Stimulated activated naive CD8-positive, alpha-beta T cell treated with anti-CD3 and anti-CD28 coated beads, Interleukin-15, Interleukin-2, amounts not matched to agents 100 ng/mL and 50 ng/mL, for 24 hours (primary cell): ENCODE measurements around the gene OR4Q2.
"Not testable (repeated sequence)": the region's sequence is repeated elsewhere in the genome, so short reads cannot be mapped to it uniquely, and the experiment has no call there.

ENCODE experiments used
- H3K27ac Mint-ChIP-seq: one replicate; pipeline ENCODE4 v1.8.0; 2021; ENCODE audit warnings: mild to moderate bottlenecking, mixed read lengths
- H3K27me3 Mint-ChIP-seq: one replicate; pipeline ENCODE4 v1.8.0; 2021; ENCODE audit warnings: mixed read lengths
- H3K36me3 Mint-ChIP-seq: one replicate; pipeline ENCODE4 v1.8.0; 2021; ENCODE audit warnings: low read depth, mixed read lengths
- H3K4me1 Mint-ChIP-seq: one replicate; pipeline ENCODE4 v1.8.0; 2021; ENCODE audit warnings: low read depth, mixed read lengths
- H3K4me3 Mint-ChIP-seq: one replicate; pipeline ENCODE4 v1.8.0; 2021; ENCODE audit warnings: mild to moderate bottlenecking, mixed read lengths
- H3K9me3 Mint-ChIP-seq: one replicate; pipeline ENCODE4 v1.8.0; 2021; ENCODE audit warnings: mixed read lengths

The OR4Q2 gene

DNA sequence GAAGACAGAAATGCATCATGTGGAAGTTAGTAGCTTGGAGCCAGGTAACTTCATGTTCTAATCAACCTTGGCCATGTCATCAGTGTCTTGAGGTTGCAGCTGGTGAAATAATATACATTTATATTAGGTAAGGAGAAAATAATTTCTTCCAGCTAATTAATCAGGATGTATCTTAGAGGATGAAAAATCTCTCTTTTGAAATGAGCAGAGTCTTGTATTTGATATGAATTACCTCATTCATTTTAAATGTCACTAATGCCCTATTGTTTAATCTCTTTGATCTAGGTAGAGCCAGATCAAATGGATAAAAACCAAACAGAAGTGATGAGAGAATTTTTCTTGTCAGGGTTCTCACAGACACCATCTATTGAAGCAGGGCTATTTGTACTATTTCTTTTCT, at the start of gene OR4Q2:
Gene OR4Q2, plus strand, starts transcription at position 301 of the 400 bp plus-strand sequence.
- Mint-ChIP-seq H3K27me3 (no peaks in the 10 kb centered on the region), H3K27ac (no peak within 1 kb of the TSS), H3K4me1 (no peaks in the 10 kb centered on the region), H3K4me3 (no peak within 1 kb of the TSS), H3K9me3 (peaks cover 3% of the 10 kb centered on the region), H3K36me3 (no peaks in the 10 kb centered on the region)

GRCh38 chr14:19969735-19970134, 32.2 kb upstream of the OR4Q2 start:
- not testable (repeated sequence) for H3K36me3 Mint-ChIP-seq, H3K27ac Mint-ChIP-seq, H3K27me3 Mint-ChIP-seq, H3K4me1 Mint-ChIP-seq, H3K4me3 Mint-ChIP-seq, H3K9me3 Mint-ChIP-seq

DNA sequence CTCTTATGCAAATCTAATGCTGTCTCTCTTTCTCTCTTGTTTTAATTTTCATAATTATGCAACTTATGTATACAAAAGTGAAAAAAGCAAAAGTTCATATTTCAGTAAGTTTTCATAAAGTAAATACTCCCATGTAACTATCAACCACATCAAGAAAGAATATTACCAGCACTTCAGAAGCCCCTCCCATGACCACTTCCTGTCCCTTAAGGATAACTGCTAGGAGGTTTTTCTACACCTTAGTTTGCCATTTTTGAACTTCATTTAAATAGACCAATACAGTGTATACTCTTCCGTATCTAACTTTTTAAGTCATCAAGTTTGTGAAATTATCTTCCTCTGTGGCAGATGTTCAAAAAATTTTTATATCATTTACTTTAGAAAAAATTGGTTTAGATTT, 27.1 kb upstream of the OR4Q2 start:
- H3K27me3 Mint-ChIP-seq: no peaks in the 10 kb centered on the region
- H3K4me3 Mint-ChIP-seq: no peak overlapping the region
- H3K4me1 Mint-ChIP-seq: peaks cover 21% of the 10 kb centered on the region
- H3K9me3 Mint-ChIP-seq: peaks cover 7% of the 10 kb centered on the region
- H3K27ac Mint-ChIP-seq: no peak overlapping the region
- no peaks in the 10 kb centered on the region for H3K36me3 Mint-ChIP-seq

DNA sequence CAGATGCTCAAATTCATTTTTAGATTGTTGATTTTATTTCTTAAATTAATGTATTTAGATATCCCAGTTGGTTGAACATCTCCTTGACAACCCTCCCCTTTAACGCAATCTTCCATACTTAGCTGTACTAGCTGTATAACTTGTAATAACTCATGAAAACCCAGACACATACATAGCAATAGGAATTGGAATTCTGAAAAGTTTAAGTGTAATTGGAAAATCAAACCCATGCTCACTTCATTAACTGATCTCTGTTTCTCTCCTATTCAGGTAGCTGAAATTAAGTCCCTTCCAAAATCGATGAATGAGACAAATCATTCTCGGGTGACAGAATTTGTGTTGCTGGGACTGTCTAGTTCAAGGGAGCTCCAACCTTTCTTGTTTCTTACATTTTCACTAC, 26.7 kb upstream of the OR4Q2 start, which contains the start of gene OR4K15:
Gene OR4K15, plus strand, starts transcription at position 301 of the 400 bp plus-strand sequence. Its CDS starts 0 bp downstream, at position 301.
- no peaks in the 10 kb centered on the region for H3K36me3 Mint-ChIP-seq
- H3K9me3 Mint-ChIP-seq: peaks cover 7% of the 10 kb centered on the region
- no peaks in the 10 kb centered on the region for H3K27me3 Mint-ChIP-seq
- H3K4me3 Mint-ChIP-seq: no peak within 1 kb of the TSS
- H3K4me1 Mint-ChIP-seq: peaks cover 21% of the 10 kb centered on the region
- peak within 1 kb of the TSS; percentile 64 for H3K27ac Mint-ChIP-seq

- Mint-ChIP-seq H3K27ac (no peak overlapping the region), H3K4me3 (no peak overlapping the region), H3K9me3 (peaks cover 8% of the 10 kb centered on the region), H3K36me3 (no peaks in the 10 kb centered on the region), H3K4me1 (no peaks in the 10 kb centered on the region), H3K27me3 (no peaks in the 10 kb centered on the region)
Measured at GRCh38 chr14:19993438-19993837, 8.5 kb upstream of the OR4Q2 start.

DNA sequence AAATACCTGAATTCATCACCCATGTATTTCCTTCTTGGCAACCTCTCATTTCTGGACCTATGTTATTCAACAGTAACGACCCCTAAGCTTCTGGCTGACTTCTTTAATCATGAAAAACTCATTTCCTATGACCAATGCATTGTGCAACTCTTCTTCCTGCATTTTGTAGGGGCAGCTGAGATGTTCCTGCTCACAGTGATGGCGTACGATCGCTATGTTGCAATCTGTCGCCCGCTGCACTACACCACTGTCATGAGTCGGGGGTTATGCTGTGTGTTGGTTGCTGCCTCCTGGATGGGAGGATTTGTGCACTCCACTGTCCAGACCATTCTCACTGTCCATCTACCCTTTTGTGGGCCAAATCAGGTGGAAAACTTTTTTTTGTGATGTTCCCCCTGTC, 356 bp downstream of the OR4Q2 start:
- Mint-ChIP-seq H3K4me1 (no peaks in the 10 kb centered on the region), H3K27ac (no peak overlapping the region), H3K27me3 (no peaks in the 10 kb centered on the region), H3K9me3 (peaks cover 3% of the 10 kb centered on the region), H3K36me3 (no peaks in the 10 kb centered on the region), H3K4me3 (no peak overlapping the region)

- no peak overlapping the region for H3K27ac Mint-ChIP-seq
- H3K4me3 Mint-ChIP-seq: no peak overlapping the region
- H3K27me3 Mint-ChIP-seq: no peaks in the 10 kb centered on the region
- H3K4me1 Mint-ChIP-seq: no peaks in the 10 kb centered on the region
- H3K36me3 Mint-ChIP-seq: no peaks in the 10 kb centered on the region
- peaks cover 15% of the 10 kb centered on the region for H3K9me3 Mint-ChIP-seq
Measured at GRCh38 chr14:20008156-20008555, 6.2 kb downstream of the OR4Q2 start.

- no peaks in the 10 kb centered on the region for H3K4me1 Mint-ChIP-seq
- no peaks in the 10 kb centered on the region for H3K27me3 Mint-ChIP-seq
- H3K36me3 Mint-ChIP-seq: no peaks in the 10 kb centered on the region
- H3K4me3 Mint-ChIP-seq: no peak within 1 kb of the TSS
- H3K9me3 Mint-ChIP-seq: peaks cover under 1% of the 10 kb centered on the region
- no peak within 1 kb of the TSS for H3K27ac Mint-ChIP-seq
Measured at GRCh38 chr14:20019257-20019865, 17.4 kb downstream of the OR4Q2 start, which contains the start of gene OR4K14. OR4K14 (minus strand) TSS chr14:20019307; CDS start chr14:20015193, 4,114 bp downstream.

GRCh38 chr14:20031058-20031457, 29.1 kb downstream of the OR4Q2 start:
- Mint-ChIP-seq H3K36me3 (no peaks in the 10 kb centered on the region), H3K9me3 (no peaks in the 10 kb centered on the region), H3K4me3 (no peak overlapping the region), H3K27ac (no peak overlapping the region), H3K27me3 (no peaks in the 10 kb centered on the region), H3K4me1 (no peaks in the 10 kb centered on the region)

- H3K36me3 Mint-ChIP-seq: no peaks in the 10 kb centered on the region
- H3K9me3 Mint-ChIP-seq: no peaks in the 10 kb centered on the region
- H3K27me3 Mint-ChIP-seq: no peaks in the 10 kb centered on the region
- no peaks in the 10 kb centered on the region for H3K4me1 Mint-ChIP-seq
- H3K27ac Mint-ChIP-seq: no peak overlapping the region
- H3K4me3 Mint-ChIP-seq: no peak overlapping the region
Measured at GRCh38 chr14:20035449-20035848, 33.5 kb downstream of the OR4Q2 start.

GRCh38 chr14:20035938-20036337, 34.0 kb downstream of the OR4Q2 start, which contains the start of gene OR4K13:
OR4K13 (minus strand) TSS chr14:20036038; CDS start chr14:20034758, 1,280 bp downstream.
- no peaks in the 10 kb centered on the region for H3K27me3 Mint-ChIP-seq
- H3K4me3 Mint-ChIP-seq: no peak within 1 kb of the TSS
- H3K4me1 Mint-ChIP-seq: no peaks in the 10 kb centered on the region
- H3K36me3 Mint-ChIP-seq: no peaks in the 10 kb centered on the region
- H3K27ac Mint-ChIP-seq: no peak within 1 kb of the TSS
- H3K9me3 Mint-ChIP-seq: no peaks in the 10 kb centered on the region

DNA sequence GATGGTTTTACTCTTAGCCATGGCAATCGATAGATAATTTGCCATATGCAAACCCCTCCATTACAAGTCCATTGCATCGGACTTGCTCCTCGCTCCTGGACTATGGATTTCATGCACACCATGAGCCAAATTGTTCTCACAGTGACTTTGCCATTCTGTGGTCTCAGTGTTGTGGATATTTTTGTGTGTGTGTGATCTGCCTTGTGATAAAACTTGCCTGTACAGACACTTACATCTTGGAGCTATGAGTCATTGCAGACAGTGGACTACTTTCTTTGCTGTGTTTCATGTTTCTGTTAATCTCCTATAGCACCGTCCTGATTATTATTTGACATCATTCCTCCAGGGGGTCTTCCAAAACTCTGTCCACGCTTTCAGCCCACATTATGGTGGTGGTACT, 42.3 kb downstream of the OR4Q2 start:
- peaks cover 4% of the 10 kb centered on the region for H3K9me3 Mint-ChIP-seq
- H3K27ac Mint-ChIP-seq: no peak overlapping the region
- H3K4me1 Mint-ChIP-seq: no peaks in the 10 kb centered on the region
- no peak overlapping the region for H3K4me3 Mint-ChIP-seq
- H3K36me3 Mint-ChIP-seq: no peaks in the 10 kb centered on the region
- peaks cover 11% of the 10 kb centered on the region for H3K27me3 Mint-ChIP-seq

- H3K36me3 Mint-ChIP-seq: no peaks in the 10 kb centered on the region
- H3K27ac Mint-ChIP-seq: no peak overlapping the region
- no peaks in the 10 kb centered on the region for H3K9me3 Mint-ChIP-seq
- no peak overlapping the region for H3K4me3 Mint-ChIP-seq
- no peaks in the 10 kb centered on the region for H3K4me1 Mint-ChIP-seq
- peaks cover 10% of the 10 kb centered on the region for H3K27me3 Mint-ChIP-seq
Measured at GRCh38 chr14:20048202-20048601, 46.2 kb downstream of the OR4Q2 start.
